HG03575 (cell line): Measurements from ENCODE around the gene NFAM1.

Experiments used
- ATAC-seq: cut with Tn5 transposase; IDR thresholded peaks from one replicate; pipeline ENCODE4 v1.9.1; 2021; ENCODE audit not compliant: unreplicated experiment, insufficient number of reproducible peaks, low FRiP score; ENCODE audit errors: extremely low read depth

Gene NFAM1

GRCh38 chr22:42418811-42419242 lies 13.4 kb downstream of the NFAM1 start:
- ATAC-seq, result no peak

- ATAC-seq, result no peak
Measured at GRCh38 chr22:42417645-42418305, 14.4 kb downstream of the NFAM1 start.

DNA sequence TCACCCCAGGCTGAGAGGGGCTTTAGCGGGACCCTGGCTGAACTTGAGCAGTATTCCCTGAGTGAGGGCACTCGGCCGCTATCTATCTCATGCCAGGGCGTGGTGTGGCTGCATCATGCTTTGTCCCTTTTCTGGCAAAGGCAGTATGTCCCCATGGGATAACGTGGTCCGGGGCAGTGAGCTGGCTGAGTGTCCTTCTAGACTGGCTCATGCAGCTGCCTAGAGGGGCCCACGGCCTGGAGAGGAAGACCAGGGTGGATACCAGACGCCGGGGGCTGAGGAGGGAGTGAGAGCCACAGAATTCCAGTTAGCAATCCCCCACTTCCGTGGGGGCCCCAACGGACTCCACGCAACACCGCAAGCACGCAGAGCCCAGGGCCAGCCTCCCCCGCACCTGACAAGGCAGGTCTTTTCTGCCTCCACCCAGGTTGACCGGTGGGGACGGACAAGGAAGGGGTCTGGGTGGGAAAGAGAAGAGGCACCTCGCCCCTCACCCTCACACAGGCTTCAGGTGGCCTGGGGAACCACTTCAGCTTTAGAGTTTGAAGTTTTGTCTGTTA lies 15.5 kb downstream of the NFAM1 start:
- no peak for ATAC-seq

DNA sequence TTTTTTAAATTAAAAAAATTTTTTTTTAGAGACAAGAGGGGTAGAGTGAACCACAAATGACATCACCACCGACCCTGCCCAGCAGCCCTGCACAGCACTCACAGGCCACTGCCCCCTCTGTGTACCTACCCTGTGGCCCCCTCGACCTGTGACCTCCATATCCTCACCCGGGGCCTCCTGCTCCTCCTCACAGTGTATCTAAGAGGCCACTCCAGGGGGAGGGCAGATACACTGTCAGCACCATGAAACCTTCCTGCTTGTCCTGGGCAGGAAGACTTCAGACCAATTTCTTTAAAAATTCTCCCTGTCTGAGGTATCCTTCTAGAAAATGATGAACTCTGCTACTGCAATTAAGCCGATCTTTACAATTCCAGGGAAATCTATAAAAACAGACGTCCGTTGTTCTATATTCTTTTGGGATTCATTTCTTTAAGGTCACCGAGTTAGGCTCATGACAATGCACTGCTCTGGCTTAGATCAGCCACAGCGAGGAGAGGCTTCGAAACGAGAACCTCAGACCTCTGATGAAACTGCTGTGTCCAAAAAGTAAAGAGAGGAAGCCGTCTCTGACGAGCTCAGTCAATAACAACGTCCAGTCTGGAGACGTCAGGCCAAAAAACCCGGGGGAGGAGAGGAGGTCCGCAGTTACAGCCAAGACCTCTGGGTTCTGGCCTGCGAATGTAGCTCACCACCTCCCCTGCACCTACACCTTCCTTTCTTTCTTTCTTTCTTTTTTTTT lies 17.5 kb downstream of the NFAM1 start:
- no peak for ATAC-seq

DNA sequence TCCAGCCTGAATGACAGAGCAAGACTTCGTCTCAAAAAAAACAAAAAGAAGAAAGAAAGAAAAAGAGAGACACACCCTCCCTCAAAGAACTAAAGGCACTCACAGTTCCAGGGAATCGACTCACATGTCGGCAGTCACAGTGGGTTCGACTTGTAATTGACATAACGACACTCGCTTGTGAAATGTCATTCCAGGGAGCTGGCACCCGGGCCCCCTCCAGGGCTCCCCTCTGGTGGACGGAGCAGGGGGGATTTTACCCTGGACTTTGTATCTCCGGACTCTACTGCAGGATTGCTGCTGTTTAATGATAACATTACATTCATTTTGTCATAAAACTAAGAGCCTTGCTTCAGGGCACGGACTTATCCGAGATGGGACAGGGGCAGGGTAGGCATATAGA lies 18.2 kb downstream of the NFAM1 start:
- ATAC-seq, result no peak

DNA sequence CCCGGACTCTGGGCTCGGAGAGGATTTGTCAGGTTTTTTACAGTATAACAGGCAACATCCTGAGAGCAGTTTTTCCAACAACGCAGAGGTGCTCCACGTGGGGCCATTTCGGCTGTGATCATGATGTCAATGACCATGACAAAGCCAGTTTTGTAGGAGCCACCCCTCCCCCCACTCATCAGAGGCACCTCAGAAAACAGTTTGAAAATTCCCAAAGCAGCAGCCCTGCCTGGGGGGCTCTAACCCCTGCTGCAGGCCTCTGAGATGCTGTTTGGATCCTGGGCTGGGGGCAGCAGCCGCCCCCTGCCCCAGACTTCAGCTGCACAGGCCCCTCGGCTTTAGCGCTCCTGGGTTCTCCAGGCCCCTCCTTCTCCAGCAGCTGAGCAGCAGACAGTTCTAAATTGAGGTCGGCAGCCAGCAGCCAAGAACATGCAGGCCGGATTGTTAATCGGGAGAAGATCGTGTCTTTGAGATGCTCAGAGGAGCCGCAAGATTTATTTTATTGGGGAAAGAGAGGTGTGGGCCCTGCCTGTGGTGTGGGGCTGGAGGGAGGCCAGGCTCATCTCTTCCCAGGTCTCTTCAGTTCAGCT lies 19.4 kb downstream of the NFAM1 start:
- no peak for ATAC-seq

DNA sequence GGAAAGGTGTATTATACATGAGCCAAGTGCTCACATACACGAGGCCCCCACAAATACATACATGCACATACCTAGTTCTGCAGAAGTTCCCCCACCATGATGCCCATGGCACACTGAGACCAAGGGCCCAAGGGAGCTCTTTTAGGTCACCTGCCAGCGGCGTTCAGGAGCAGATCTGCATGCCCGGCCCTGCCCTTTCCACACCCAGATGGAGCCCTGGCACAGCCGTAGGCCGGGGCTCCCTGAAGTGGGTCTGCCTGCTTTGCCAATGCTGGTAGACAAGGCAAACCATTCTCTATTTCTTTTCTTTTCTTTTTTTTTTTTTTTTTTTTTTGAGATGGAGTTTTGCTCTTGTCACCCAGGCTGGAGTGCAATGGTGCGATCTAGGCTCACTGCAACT lies 21.5 kb downstream of the NFAM1 start:
- ATAC-seq, result no peak

DNA sequence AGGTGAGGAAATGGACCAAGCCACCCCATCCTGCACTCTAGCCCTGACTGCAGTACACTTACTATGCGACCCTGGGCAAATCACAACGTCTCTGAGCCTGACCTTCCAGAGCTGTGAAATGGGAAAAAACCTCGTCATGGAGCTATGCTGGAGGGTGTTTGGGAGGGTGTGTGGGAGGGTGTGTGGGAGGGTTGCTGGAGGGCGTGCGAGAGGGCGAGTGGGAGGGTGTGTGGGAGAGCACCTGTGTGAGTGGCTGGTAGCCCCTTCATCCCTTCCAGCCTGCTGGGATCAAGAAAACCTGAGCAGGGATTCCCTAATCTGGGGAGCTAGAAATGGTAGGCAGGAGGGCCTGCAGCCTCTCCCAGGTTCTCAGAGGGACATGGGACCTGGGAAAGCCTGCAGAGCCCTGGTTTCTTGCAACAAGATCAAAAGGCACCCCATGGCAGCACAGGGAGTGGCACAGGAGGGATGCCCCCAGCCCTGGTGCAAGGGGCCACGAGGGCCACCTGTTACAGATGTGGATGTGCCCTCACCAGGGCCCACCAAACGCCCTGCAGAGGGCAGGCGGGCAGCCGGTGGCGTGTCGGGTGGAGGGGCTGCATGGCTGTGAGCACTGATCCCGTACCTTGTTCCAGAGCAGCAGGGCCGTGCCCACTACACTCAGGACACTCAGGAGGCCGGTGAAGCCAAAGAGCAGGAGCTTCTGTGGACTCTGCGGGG lies 23.2 kb downstream of the NFAM1 start:
- ATAC-seq, result no peak

GRCh38 chr22:42408276-42408675 lies 23.9 kb downstream of the NFAM1 start:
- ATAC-seq, result no peak

- no peak for ATAC-seq
Measured at GRCh38 chr22:42404266-42404665, 27.9 kb downstream of the NFAM1 start.

- ATAC-seq, result no peak
Measured at GRCh38 chr22:42401535-42402334, 30.5 kb downstream of the NFAM1 start.

DNA sequence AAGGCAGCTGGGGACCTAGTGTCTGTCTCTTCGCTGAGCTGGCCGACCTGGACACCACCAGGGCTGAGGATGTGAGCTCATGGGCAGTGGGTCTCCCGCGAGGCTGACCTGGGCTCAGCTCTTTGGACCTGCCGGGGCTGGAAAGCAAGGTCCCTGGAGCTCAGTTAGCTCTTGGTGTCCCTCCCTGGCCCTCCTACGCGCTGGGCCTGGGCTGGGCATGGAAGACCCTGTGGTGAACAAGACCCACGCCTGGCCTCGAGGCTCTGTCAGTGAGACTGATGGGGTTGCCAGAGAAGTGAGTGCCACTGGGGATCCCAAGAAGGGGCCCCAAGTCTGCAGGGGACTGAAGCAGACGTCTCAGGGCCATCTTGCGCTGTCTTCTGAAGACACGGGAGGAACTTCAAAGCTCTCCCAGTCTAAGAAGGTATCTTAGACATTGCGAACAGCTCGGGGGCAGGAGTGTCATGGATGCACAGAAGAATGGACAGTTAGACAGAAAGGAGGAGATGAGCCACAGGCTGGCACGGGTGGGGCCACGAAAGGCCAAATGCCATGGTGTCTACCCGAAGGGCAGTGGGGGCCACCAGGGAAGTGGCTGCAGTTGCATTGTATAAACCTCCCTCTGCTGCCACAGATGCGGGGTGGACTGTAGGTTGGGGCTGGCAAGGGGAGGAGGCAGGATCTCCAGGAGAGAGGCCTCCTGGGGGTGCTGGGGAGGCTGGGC lies 31.2 kb downstream of the NFAM1 start:
- no peak for ATAC-seq

DNA sequence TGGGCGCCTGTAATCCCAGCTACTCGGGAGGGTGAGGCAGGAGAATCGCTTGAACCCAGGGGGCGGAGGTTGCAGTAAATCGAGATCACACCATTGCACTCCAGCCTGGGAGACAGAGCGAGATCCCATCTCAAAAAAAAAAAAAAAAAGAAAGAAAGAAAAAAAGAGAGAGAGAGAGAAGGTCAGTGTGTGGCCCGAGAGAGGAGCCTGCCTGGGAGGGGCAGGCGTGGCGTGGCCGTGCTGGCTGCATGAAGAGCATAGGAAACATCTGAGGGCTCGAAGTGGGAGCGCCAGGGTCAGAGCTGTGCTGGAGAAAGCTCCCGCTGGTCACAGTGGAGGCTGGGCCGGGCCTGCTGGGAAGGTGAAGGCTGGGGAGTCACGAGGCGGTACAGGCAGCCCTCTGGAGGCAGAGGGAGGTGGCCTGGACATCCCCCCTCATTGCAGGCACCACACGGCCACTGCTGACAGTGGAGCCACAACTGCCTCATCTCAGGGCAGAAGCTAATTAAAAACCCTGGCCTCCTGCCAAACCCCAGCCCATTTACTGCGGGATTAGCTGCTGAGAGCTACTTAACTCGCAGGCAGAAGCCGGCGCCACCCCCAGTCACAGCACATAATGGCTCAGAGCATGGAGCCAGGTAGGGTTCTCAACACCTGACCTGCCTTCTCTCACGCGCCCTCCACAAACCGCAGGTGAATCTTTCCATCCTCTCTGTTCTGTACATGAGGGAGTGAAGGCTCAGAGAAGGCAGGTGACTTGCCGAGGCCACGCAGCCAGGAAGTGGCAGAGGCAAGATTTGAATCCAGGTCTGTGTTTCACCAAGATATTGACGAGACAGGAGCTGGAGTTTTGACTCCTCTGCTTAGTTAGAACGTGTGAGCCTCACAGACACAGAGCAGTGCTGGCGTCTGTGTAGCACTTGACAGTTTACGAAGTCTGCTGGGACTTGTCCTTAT lies 32.6 kb downstream of the NFAM1 start:
- no peak for ATAC-seq

DNA sequence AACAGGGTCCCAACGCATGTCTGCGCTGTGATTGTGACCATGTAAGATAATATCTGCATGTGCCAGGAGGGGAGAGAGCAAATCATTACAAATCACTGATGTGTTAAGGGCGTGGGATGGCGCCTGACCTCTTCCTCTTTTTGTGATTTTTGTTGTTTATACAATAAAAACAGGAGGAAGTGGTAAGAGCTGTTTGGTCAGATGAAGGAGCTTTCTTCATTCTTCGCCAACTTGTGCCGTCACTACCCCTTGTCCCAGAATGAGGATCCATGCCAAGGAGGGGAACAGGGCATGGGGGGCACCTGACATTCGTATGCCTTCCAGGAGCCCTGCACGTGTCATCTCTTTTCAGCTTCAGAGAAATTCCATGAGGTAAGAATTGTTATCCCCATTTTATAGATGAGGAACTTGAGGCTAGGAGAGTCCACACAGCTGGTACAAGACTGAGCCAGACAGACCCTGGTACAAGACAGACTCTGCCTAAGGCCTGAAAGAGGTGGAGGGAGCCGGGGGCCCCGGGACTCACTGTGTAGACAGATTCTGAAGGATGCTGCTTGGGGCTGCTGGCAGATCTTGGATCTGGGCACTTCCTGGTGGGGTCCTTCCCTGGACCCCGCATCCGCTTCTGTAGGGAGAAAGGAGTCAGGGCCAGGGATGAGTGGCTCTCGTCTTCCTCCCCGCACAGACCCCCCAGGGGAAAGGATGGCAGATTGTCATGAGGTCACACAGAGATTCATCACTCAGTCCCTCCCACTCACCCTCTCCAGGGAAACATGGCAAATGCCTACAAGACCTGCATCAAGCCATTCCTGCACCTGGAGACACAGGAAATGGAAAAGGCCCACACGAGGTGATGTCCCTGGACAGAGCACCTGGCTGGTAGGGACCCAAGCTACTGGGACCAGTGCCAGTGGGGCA lies 34.6 kb downstream of the NFAM1 start:
- no peak for ATAC-seq

- ATAC-seq, result no peak
Measured at GRCh38 chr22:42396621-42397331, 35.4 kb downstream of the NFAM1 start.

DNA sequence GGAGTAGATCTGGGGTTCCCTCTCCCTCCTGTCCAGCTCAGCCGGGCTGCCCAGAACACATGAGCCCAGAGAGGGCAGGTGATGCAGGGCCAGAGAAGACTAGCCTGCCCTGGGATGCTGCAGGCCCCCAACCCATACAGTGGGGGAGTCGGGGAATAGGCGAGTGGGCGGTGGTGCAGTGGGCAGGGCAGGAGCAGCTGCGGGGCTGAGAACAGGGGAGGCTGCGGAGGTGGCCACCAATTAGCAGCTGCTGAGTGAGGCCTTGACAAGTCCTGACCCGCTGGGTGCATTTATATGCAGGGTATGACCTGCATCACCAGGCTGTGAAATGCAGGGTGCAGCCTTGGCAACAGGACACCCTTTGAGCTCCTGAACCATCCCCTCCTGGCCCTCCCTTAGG lies 43.1 kb downstream of the NFAM1 start:
- no peak for ATAC-seq
